Ovary (tissue), 3 donors: ENCODE measurements around the gene CMTM4.

ENCODE experiments used
- CTCF ChIP-seq, 3 donors: fragments of 450-650 bp in 2 of 3; fragments of 200-600 bp in 1 of 3; IDR thresholded peaks; one replicate each; pipeline versions ENCODE4 v1.5.1 to v1.8.0; 2016 to 2022; ENCODE audit warnings: antibody characterized with exemption in 3 of 3, mild to moderate bottlenecking in 1 of 3
- EP300 ChIP-seq: sonication (generic); formaldehyde crosslinking; IDR thresholded peaks from one replicate; pipeline ENCODE4 v1.6.1; 2017; ENCODE audit warnings: antibody characterized with exemption
- POLR2A ChIP-seq: fragments of 450-650 bp; IDR thresholded peaks from one replicate; pipeline ENCODE4 v1.6.1; 2017; ENCODE audit warnings: antibody characterized with exemption, mild to moderate bottlenecking, moderate library complexity
- donor health status: DM: no; HTN: no; CAD: no.

- no peak for TF ChIP-seq POLR2A
- no peak for TF ChIP-seq CTCF (IDR thresholded peaks at IDR 0.05)
- TF ChIP-seq EP300: no peak
Measured at GRCh38 chr16:66596986-66597848, 99.3 kb downstream of the CMTM4 start.
